ENCODE data around the gene MORN1. TPM values are rescaled to one million over a fixed set of nuclear protein-coding genes. Genes with fewer than 3 reads are reported as not detected.

Gene MORN1
- polyA plus RNA-seq, 1 donor from 2014 or later, result 10.9 TPM

DNA sequence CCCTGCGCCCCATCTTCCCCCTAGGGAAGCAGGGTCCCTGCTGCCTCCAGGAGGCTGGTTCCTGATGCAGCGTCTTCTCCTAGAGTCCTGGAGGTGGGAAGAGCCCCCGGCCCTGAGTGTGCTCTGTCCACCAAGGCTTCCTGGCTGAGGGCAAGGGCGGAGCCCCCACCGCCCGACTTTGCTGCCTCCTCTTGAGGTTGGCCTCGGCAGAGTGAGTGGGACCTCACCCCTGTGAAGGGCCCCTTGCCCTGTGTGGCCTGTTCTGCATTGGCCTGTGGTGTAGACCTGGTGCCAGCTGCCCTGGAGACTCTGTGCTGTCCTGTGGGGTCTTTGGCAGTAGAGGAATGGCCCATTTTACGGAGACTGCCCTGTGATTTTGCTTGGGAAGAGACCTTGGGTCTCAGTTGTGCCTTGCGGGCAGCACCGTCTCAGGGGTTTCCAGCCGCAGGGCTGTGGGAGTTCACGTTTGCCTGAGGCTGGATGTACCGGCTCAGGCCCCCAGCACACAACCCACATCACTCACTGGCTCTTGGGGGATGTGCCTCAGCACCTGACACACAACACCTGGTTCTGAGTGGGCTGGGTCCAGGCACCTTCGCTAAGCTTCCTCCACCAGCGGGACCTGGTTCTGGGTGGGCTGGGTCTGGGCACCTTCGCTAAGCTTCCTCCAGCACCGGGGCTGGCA lies 89.6 kb downstream of the MORN1 start:
- no peaks in the 10 kb centered on the region for H3K36me3 ChIP-seq (ENCODE audit: insufficient read depth, low read length)
- no peaks in the 10 kb centered on the region for H3K9me2 ChIP-seq (ENCODE audit: insufficient read depth, low read length)
- H2AFZ ChIP-seq (ENCODE audit: low read depth, low read length), result no peak overlapping the region
- no peak for TF ChIP-seq MXI1 (conservative IDR thresholded peaks at IDR 0.05; ENCODE audit: poor library complexity, severe bottlenecking)
- TF ChIP-seq RAD21 (conservative IDR thresholded peaks at IDR 0.05), result no peak
- no peak overlapping the region for H3K4me3 ChIP-seq (ENCODE audit: low read length)
- no peak overlapping the region for H3K4me2 ChIP-seq (ENCODE audit: low read length)
- H3F3A ChIP-seq (ENCODE audit: insufficient read depth, low read length, poor library complexity, severe bottlenecking), result no peaks in the 10 kb centered on the region
- H3K79me2 ChIP-seq (replicated peaks; ENCODE audit: insufficient read depth, low read length), result peaks cover 26% of the 10 kb centered on the region
- H3K27me3 ChIP-seq (ENCODE audit: insufficient read depth, low read depth, low read length), result no peaks in the 10 kb centered on the region
- no peaks in the 10 kb centered on the region for H3K9me3 ChIP-seq (ENCODE audit: low read length)
- H3K9ac ChIP-seq (ENCODE audit: low read length), result no peak overlapping the region
- H3K27ac ChIP-seq (ENCODE audit: low read length), result no peak overlapping the region
- H4K20me1 ChIP-seq (ENCODE audit: insufficient read depth), result peaks cover 4% of the 10 kb centered on the region

- Histone ChIP-seq H3K79me2 (replicated peaks; ENCODE audit: insufficient read depth, low read length) (peaks cover 26% of the 10 kb centered on the region), H3K9ac (ENCODE audit: low read length) (no peak overlapping the region), H4K20me1 (ENCODE audit: insufficient read depth) (peaks cover 4% of the 10 kb centered on the region), H3K27me3 (ENCODE audit: insufficient read depth, low read depth, low read length) (no peaks in the 10 kb centered on the region), H3K4me2 (ENCODE audit: low read length) (no peak overlapping the region), H3F3A (ENCODE audit: insufficient read depth, low read length, poor library complexity, severe bottlenecking) (no peaks in the 10 kb centered on the region), H2AFZ (ENCODE audit: low read depth, low read length) (no peak overlapping the region), H3K27ac (ENCODE audit: low read length) (no peak overlapping the region), H3K36me3 (ENCODE audit: insufficient read depth, low read length) (no peaks in the 10 kb centered on the region), H3K4me3 (ENCODE audit: low read length) (no peak overlapping the region), H3K9me2 (ENCODE audit: insufficient read depth, low read length) (no peaks in the 10 kb centered on the region), H3K9me3 (ENCODE audit: low read length) (no peaks in the 10 kb centered on the region)
- TF ChIP-seq CTCF (IDR thresholded peaks at IDR 0.05; ENCODE audit: poor library complexity, severe bottlenecking) (no peak), SMC3 (conservative IDR thresholded peaks at IDR 0.05; ENCODE audit: poor library complexity) (no peak), EZH2 (IDR thresholded peaks at IDR 0.05; ENCODE audit: borderline replicate concordance, insufficient read depth, low read length, poor library complexity, severe bottlenecking) (no peak), TAF1 (IDR thresholded peaks at IDR 0.05; ENCODE audit: low read depth) (no peak), RAD21 (conservative IDR thresholded peaks at IDR 0.05) (no peak), EP300 (conservative IDR thresholded peaks at IDR 0.05; ENCODE audit: poor library complexity, severe bottlenecking) (no peak), MXI1 (conservative IDR thresholded peaks at IDR 0.05; ENCODE audit: poor library complexity, severe bottlenecking) (no peak), POLR2AphosphoS5 (IDR thresholded peaks at IDR 0.05) (no peak)
- TF ChIP-seq, protein P1, sequence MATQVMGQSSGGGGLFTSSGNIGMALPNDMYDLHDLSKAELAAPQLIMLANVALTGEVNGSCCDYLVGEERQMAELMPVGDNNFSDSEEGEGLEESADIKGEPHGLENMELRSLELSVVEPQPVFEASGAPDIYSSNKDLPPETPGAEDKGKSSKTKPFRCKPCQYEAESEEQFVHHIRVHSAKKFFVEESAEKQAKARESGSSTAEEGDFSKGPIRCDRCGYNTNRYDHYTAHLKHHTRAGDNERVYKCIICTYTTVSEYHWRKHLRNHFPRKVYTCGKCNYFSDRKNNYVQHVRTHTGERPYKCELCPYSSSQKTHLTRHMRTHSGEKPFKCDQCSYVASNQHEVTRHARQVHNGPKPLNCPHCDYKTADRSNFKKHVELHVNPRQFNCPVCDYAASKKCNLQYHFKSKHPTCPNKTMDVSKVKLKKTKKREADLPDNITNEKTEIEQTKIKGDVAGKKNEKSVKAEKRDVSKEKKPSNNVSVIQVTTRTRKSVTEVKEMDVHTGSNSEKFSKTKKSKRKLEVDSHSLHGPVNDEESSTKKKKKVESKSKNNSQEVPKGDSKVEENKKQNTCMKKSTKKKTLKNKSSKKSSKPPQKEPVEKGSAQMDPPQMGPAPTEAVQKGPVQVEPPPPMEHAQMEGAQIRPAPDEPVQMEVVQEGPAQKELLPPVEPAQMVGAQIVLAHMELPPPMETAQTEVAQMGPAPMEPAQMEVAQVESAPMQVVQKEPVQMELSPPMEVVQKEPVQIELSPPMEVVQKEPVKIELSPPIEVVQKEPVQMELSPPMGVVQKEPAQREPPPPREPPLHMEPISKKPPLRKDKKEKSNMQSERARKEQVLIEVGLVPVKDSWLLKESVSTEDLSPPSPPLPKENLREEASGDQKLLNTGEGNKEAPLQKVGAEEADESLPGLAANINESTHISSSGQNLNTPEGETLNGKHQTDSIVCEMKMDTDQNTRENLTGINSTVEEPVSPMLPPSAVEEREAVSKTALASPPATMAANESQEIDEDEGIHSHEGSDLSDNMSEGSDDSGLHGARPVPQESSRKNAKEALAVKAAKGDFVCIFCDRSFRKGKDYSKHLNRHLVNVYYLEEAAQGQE (IDR thresholded peaks at IDR 0.05; ENCODE audit: borderline replicate concordance), result no peak
These were observed 90.3 kb downstream of the MORN1 start for GRCh38 chr1:2300851-2301606.

Data from neural cell (in vitro differentiated cells).